GM18870 (cell line): ENCODE data around the gene MRPS18A.
"Not testable (repeated sequence)": the region's sequence is repeated elsewhere in the genome, so short reads cannot be mapped to it uniquely, and the experiment has no call there.

Experiments used
- ATAC-seq: cut with Tn5 transposase; IDR thresholded peaks from one replicate; pipeline ENCODE4 v1.9.1; 2021; ENCODE audit warnings: moderate library complexity; ENCODE audit not compliant: unreplicated experiment

The MRPS18A gene

GRCh38 chr6:43671801-43672690, 15.5 kb downstream of the MRPS18A start:
- ATAC-seq = no peak

GRCh38 chr6:43671011-43671800, 16.4 kb downstream of the MRPS18A start:
- ATAC-seq = no peak

GRCh38 chr6:43670623-43670986, 17.0 kb downstream of the MRPS18A start:
- ATAC-seq = no peak

- no peak for ATAC-seq
Observed at GRCh38 chr6:43669922-43670622, 17.5 kb downstream of the MRPS18A start.

- ATAC-seq = no peak
Observed at GRCh38 chr6:43669050-43669921, 18.3 kb downstream of the MRPS18A start.

GRCh38 chr6:43668151-43669028, 19.2 kb downstream of the MRPS18A start:
- no peak for ATAC-seq

GRCh38 chr6:43667245-43668150, 20.1 kb downstream of the MRPS18A start:
- ATAC-seq = no peak

- no peak for ATAC-seq
Observed at GRCh38 chr6:43666196-43666920, 21.2 kb downstream of the MRPS18A start.

GRCh38 chr6:43665376-43665775, 22.2 kb downstream of the MRPS18A start:
- ATAC-seq = no peak

- not testable (repeated sequence) for ATAC-seq
Observed at GRCh38 chr6:43662948-43663347, 24.6 kb downstream of the MRPS18A start.

- no peak for ATAC-seq
Observed at GRCh38 chr6:43658161-43658560, 29.4 kb downstream of the MRPS18A start.

- ATAC-seq = no peak
Observed at GRCh38 chr6:43657221-43657802, 30.3 kb downstream of the MRPS18A start.

GRCh38 chr6:43652822-43653221, 34.8 kb downstream of the MRPS18A start:
- ATAC-seq = not testable (repeated sequence)

GRCh38 chr6:43648248-43648647, 39.3 kb downstream of the MRPS18A start:
- ATAC-seq = no peak

- no peak for ATAC-seq
Observed at GRCh38 chr6:43647613-43648012, 40.0 kb downstream of the MRPS18A start.

- no peak for ATAC-seq
Observed at GRCh38 chr6:43645613-43645964, 42.0 kb downstream of the MRPS18A start.

GRCh38 chr6:43644940-43645612, 42.5 kb downstream of the MRPS18A start, which contains the start of gene RSPH9:
RSPH9 (plus strand) TSS chr6:43645036; CDS start chr6:43645099, 63 bp downstream.
- ATAC-seq = no peak
